Activated CD4-positive, alpha-beta T cell treated with anti-CD3 and anti-CD28 coated beads, Interleukin-10, Interleukin-2, amounts not matched to agents 100 ng/mL and 50 ng/mL, durations not matched to agents 16 hours and 8 hours (primary cell): Measurements from ENCODE around the gene TERT.

ENCODE experiments used
- DNase-seq: peaks from one replicate; pipeline ENCODE4 v3.0.0-alpha.2; 2020

TERT gene

GRCh38 chr5:1215320-1216096 is 79.4 kb downstream of the TERT start:
- DNase-seq = no peak

DNA sequence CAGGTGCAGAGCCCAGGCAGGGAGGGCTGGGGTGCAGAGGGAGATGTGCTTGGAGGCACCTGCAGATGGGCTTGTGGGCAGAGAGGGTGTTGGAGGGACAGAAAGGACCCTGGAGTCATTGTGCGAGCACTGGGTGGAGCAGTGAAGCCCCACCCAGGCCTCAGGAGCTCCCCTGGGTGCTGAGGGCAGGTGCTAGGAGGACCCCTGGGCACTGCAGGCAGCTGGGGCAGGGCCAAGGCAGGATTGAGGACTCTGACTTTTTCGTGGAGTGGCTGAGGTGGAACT is 80.0 kb downstream of the TERT start:
- no peak for DNase-seq

DNA sequence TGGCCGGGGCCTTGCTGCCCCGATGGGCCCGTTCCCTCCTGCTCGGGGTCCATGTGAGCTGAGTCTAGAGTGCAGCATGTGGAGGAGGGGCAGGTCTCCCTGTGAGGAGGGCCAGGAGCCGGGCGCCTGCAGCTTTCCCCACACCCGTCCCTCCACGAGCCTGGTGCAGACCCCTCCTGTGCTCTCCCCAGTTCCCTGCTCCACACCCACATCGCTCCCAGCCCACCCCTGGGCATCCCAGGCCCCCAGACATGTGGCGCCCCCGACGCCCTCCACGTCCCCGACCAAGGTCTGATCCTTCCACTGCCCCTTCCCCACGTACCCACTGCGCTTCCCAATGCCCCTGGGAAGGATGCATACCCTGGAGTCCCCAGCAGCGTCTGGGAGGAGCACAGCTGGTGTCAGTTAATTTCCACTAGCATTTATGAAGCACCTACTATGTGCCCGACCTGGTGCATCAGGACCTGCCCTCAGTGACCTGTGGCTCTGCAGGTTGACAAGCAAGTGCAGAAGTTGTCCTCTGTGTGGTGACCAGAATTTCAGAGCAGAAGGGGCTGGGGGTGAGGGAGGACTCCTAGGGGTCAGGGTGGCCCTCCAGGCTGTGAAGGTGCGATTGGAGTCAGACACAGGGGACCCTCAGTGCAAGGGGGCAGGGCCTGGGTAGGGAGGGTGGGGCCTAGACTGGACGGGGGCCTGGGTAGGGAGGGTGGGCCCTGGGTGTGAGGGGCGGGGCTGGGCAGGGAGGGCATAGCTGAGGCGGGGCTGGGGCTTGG is 80.5 kb downstream of the TERT start:
- DNase-seq = no peak

DNA sequence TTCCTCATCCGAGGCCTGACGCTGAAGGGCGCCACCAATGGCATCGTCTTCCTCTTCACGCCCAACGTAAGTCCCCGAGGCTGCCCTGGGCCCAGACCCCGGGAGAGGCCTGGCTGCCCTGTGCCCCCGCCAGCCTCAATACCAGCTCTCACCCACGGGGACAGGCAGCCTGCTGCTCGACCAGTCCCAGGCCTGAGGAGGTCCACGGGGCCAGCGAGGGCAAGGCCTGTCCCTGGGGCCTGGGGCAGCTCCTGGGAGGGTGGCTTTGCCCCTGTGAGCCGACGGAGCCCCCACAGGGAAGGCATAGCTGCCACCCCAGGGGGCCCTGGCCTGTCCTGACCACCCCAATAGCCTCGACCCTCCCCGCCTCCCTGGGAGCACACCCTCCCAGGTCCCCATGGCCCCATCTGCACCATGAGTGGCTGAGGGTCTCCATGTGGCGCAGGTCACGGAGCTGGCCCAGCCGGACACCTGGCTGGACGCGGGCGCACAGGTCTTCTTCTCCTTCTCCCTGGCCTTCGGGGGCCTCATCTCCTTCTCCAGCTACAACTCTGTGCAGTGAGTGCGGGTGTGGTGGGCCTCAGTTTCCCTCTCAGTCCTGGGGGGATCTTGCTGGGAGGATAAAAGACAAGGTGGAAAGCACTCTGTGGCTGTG is 81.2 kb downstream of the TERT start:
- DNase-seq = no peak

DNA sequence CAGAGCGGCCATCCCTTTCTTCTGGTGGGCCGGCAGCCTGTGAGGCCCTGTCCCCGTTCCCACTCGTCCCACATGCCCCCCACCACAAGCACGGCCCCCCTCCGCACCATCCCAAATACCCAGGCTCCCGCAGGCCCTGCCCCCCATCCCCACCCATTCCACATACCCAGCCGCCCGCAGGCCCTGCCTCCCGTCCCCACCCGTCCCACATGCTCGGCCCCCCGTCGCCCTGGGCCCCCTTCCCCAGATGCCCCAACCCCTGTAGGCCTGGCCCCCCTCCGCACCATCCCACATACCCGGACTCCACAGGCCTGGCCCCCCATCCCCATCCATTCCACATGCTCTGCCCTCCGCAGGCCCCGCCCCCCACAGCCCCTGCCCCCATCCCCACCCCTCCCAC is 82.0 kb downstream of the TERT start:
- DNase-seq = no peak

DNA sequence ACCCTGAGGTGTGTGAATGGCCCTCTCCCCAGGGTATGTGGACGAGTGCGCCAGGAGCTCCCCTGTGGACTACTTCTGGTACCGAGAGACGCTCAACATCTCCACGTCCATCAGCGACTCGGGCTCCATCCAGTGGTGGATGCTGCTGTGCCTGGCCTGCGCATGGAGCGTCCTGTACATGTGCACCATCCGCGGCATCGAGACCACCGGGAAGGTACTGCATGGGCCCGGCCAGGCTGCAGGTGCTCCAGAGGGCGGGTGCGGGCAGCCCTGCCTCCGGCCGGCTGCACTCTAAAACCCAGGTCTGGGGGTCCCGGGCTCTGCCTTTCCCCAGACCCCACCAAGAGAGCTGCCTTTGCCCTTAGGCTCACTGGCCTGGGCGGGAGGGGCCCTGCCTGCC is 82.6 kb downstream of the TERT start:
- no peak for DNase-seq

DNA sequence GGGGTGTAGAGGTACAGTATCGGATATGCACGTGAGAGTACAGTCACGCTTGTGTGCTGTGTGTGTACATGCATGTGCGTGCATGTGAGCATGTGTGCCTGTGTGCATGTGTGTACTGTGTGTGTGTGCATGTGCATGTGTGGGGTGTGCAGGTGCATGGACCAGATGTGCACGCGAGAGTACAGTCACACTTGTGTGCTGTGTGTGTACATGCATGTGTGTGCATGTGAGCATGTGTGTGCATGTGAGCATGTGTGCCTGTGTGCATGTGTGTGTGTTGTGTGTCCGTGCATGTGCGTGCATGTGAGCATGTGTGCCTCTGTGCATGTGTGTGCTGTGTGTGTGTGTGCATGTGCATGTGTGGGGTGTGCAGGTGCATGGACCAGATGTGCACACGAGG is 83.2 kb downstream of the TERT start:
- DNase-seq = no peak

DNA sequence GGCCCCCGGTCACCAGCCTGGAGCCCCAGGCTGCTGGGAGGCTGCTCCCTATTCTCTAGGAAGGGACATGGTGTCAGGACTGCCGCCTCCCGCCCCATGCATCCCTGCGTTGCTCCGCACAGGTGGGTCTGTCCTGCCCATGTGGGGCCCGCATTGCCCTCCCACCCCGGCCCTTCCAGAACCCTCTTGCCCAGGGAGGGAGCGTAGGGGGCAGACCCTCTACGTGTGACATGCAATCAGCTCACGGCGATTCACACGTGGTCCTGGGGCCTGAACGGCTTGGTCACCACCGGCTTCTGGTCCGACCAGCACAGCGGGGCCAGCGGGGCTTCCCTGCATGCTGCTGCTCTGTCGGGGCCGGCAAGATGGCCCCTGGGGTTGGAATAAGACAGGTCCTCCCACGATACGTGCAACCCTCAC is 84.0 kb downstream of the TERT start:
- DNase-seq = no peak

GRCh38 chr5:1209896-1210776 is 84.7 kb downstream of the TERT start:
- DNase-seq = no peak

- DNase-seq = no peak
These were observed 85.4 kb downstream of the TERT start for GRCh38 chr5:1209489-1209852.

GRCh38 chr5:1208743-1209488 is 86.0 kb downstream of the TERT start:
- no peak for DNase-seq

- DNase-seq = no peak
These were observed 86.6 kb downstream of the TERT start for GRCh38 chr5:1208221-1208742.

DNA sequence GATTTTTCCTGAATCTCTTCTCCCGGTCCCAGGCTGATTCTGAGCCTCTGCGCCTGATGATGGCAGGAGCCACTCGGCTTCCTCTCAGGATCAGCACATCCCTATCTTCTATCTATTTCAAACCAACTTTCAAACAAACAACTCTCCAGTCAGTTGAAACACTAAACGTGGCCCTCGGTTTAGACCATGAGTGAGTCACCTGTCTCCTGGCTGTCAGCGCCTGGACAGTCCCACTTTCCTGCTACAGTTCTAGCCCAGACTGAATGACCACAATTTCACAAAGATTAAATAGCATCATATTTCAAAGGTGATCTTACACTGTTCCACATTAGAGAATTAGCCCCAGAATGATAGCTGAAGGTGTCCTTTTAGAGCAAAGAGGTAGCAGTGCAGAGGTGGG is 87.3 kb downstream of the TERT start:
- DNase-seq = no peak

DNA sequence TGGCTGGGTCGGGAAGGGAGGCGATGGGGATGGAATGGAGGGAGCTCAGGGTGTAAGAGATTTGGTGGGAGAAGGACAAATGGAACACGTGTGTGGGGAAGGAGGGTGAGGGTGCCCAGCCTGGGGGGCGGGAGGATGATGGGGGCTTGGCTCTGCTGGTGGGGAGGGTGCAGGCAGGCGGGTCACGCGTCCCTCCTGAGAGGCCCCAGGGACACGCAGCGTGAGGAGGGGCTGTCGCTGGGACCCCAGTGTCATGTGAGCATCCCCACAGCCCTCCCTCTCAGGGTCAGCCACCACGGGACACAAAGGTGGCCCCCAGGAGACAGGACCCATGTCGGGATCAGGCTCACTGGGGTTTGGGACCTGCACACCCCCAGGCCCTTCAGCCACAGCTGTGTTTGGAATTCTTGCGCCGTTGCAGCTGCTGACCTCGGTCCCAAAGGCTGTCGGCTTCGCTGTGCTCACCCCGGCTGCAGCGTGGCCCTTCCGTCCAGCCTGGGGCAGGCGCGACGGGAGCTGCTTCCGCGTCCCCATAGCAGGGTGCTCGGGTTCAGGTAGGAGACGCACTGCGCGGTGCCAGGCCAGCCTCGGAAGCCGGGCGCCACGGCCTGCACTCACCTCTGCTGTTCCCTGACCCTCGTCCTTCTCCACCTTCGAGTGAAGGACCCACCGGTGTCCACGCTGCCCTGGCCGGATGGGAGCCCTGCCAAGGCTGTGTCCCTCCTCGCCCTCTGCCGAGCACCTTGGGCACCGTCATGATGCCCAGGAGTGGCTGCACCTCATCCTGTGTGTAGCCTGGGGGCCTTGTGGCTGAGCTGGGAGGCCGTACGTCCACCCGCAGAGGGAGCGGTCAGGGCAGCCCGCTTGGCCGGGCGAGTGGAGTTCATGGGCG is 88.1 kb downstream of the TERT start:
- DNase-seq = no peak

DNA sequence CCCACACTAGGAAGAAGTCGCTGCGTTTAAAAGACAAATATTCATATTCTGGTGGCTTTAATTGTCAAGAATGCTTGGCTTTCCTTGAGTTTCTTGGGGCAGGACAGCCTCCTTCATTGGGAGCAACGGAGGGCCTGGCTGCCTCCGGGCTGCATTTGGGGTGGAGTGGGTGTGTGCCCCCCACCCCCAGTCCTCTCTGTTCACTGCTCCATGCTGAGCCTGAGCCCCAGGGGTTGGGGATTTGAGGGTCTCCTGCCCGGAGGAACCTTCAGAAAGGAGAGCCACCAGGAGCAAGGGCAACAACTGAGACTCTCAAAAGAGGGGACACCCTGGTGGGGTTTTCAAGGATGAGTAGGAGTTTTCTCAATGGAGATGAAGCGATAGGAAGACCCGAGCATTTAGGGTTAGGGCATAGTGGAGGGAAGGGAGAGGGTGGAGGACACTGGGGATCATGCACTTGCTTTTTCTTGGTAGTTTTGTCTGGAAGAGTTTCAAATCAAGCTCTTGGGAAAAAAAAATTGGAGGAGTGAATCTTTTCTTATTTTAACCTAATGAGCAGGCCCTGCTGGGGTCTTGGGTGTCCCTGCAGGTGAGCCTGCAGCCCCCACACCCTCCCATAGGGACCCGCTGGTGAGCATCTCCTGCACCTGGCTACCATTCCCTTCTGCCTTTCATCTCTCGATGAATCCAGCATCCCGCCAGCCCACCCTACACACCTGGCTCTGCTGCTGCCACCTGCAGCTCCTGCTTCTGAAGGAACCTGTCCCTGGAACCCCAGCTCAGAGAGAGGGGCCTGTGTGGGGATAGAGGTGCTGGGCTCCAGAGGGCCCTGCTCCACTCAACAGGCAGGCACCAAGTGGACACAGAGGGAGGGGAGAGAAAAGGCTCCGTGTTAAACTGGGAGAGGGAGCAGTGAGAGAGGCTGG is 89.3 kb downstream of the TERT start:
- no peak for DNase-seq

DNA sequence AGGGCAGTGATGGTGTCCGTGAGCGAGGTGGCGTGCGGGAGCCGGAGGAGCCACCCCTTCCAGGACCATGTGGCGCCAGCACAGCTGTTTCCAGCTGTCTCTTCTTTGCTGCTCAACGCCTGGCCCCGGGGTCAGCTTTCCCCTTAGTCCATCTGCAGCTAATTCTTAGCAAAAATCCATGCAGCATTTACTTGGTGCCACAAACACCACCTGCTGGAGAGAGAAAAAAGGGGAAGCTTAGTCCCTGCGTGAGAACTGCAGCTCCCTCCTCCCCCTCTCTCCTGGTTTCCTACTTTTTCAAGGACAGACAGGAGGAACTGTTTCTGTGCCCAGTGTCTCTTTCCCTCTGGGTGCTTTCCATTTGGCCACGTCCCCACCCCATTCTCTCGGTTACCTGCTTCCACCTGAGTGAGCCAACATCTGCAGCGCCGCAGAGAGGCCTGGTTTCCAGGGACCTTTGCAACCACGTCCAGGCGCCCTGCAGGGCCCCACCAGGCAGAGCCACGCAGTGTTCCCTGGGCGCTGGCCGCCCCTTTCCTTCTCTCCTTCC is 90.1 kb downstream of the TERT start:
- no peak for DNase-seq

DNA sequence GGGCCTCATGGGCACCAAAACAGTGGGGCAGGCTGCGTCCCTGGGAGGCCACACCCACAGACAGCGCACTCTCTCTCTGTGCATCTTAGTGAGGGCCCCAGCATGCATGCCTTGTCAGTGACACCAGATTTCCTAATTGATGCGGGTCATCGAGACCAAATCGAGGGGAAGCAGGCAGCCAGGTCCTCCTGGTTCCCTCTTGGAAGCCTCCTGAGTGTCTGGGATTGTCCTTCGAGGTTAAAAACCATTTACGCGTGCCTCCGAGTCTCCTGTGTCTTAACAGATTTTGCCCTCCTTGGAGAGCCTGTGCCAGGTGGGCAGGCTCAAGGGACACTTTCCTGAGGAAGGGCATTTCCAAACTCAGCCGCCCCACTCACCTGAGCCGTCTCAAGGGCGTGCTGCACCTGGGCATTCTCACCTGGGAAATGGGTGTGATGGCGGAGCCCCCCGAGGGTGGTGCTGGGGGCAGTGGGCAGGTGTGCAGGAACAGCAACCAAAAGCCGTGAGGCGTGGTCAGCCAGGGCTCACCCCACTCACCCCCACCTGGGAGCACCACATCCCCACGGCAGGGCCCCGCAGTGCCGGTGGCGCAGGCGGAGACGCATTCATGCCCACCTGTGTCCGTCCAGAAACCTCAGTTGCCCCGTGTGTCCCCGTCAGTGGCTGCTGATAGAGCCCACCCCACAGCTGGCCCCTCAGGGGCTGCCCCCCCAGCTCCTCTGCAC is 90.7 kb downstream of the TERT start:
- DNase-seq = no peak

GRCh38 chr5:1203311-1203967 is 91.4 kb downstream of the TERT start:
- DNase-seq = no peak
